GM18507 (cell line): Measurements from ENCODE around the gene OXNAD1.

Experiments used
- DNase-seq: peaks from one replicate; pipeline ENCODE4 v3.0.0; 2011; ENCODE audit warnings: low read depth; ENCODE audit not compliant: insufficient read length; ENCODE audit errors: extremely low spot score
- FAIRE-seq: peaks from 2 replicates; lab custom pipeline; 2011; peaks lifted over from hg19 to GRCh38; lab: Jason Lieb, UNC

OXNAD1 gene

GRCh38 chr3:16319307-16319706 is 54.3 kb downstream of the OXNAD1 start:
- FAIRE-seq (no peak), DNase-seq (no peak)

DNA sequence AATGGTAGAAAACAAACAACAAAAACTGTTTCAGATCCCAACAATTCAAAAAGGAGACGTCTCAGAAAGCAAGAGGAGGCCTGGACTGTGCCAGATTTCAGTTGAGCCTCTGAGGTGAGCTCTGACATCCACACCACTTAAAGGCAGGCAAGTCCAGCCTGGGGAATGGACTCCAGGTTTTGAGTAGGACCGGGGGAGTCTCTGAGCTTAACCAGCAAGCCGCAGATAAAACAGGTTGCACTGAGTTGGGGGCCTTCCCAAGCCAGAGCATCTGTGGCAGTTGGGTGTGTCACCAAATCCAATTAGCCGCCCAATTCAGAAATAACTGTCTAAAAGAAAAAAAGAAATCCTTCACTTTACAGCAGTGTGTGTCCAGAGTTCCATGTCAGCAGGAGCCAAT is 54.7 kb downstream of the OXNAD1 start:
- DNase-seq = no peak
- FAIRE-seq = no peak

- no peak for DNase-seq
- no peak for FAIRE-seq
Measured at GRCh38 chr3:16320711-16321110, 55.7 kb downstream of the OXNAD1 start.

DNA sequence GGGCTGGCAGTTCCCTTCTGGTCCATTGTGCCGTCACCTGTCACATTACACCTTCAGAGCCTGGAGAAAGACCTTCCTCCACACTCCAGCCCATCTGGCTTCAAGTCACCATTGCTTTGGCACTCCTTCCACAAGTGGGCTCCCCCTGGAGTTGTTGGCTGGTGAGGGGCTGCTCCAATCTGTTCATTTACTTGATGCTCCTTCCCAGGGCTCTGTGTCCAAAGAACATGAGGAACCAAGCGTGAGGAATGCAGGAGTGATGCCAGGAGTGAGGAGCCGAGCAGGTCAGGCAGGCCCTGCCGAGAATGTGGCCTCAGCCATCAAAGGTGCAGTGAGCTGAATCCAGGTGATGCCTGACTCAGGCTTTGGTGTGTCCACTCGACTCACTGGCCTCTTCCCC is 57.2 kb downstream of the OXNAD1 start:
- DNase-seq (no peak), FAIRE-seq (no peak)

DNA sequence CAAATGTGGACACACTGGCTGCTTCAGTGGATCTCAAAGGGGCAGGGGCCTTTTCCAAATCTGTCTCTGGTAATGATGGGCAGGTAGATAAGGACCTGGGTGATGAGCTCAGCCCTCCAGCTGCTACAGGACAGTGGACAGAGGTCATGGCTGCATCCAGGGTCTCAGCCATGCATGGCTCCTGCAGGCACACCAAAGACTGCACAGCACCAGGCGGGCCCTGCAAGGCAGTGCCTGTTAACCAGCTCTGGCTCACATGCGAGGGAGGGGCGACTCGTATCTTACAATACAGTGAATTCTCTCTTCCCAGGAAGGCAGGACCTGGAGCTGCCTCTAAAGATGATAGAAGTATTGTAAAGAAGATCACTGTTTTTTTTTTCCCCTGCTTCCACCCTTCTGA is 58.7 kb downstream of the OXNAD1 start:
- no peak for FAIRE-seq
- DNase-seq = no peak

DNA sequence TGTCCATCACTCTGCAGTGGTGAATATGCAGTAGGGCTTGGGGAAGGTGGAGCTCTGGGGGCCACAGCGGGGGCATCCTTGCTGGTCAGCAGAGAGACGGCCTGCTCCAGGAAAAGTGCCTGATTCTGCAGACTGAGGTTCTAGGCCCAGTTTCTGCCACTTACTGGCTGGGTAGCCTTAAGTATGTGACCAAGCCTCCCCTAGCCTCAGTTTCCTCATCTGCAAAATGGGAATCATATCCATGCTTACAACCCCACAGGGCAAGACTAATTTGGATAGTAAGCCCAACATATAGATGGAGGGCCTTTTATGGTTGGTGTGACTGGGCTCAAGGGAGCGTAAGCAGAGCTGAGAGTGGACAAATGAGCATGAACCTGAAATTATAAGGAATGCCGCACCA is 60.8 kb downstream of the OXNAD1 start:
- FAIRE-seq (no peak), DNase-seq (no peak)

GRCh38 chr3:16326724-16327349 is 61.8 kb downstream of the OXNAD1 start:
- no peak for DNase-seq
- FAIRE-seq = no peak

DNA sequence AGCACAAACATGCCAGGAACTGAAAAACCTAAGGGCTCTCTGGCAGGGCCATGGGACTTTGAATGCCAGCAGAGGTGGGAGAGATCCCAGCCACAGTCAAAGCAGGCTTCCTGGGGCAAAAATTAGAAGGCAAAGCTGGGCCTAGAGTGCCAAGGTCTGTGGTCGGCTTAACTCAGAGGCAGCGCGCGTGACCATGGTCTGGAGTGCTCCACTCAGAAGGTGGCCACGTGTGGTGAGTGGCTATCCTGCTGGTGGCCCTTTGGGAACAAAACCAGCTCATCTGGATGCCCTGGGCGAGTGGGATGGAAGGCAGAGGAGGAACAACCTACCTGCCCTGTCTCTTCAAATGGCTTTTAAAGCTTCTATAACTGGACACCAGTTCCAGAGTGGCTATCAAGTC is 63.1 kb downstream of the OXNAD1 start:
- no peak for FAIRE-seq
- DNase-seq = no peak

- DNase-seq = no peak
- no peak for FAIRE-seq
Measured at GRCh38 chr3:16329036-16329825, 64.2 kb downstream of the OXNAD1 start.

DNA sequence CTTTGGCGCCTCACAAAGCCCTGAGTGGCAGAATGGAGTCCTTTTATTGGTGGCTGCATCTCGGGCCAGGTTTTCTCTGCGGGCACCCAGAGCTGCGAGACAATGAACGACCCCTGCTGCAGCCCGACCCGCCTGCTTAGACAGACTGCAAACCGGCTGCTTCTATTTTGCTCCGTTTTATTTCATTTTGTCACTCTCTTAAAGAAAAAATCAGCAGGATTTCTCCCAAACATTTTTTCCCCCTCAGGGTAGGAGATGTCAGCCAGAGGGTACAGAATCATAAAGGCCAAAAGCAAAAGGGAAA is 64.8 kb downstream of the OXNAD1 start:
- DNase-seq = no peak
- FAIRE-seq = no peak

- DNase-seq (no peak), FAIRE-seq (no peak)
Measured at GRCh38 chr3:16330351-16330750, 65.3 kb downstream of the OXNAD1 start.

GRCh38 chr3:16331319-16331883 is 66.4 kb downstream of the OXNAD1 start:
- DNase-seq (no peak), FAIRE-seq (no peak)

DNA sequence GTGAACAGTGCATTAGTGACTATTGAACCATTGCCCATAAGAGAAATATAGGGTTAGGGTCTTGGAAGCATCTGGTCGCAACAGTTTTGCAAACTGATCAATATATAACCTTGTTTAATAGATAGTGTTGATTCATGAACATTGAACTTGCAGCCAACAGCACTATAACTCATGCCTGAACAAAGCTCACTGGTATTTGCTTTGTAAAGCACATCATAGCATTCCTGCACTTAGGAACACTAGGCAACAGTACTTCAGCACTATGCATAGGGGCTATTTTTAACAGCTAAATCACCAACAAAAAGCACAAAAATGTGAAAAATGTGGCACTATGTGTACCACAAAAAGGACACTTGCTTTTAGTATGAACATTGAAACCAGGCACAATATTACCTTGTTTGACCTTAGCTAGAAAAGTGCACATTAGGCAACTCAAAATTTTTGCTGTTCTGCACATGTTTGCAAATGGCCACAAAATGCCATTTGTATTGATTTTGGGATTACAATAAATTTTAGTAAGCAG is 68.0 kb downstream of the OXNAD1 start:
- no peak for FAIRE-seq
- no peak for DNase-seq

DNA sequence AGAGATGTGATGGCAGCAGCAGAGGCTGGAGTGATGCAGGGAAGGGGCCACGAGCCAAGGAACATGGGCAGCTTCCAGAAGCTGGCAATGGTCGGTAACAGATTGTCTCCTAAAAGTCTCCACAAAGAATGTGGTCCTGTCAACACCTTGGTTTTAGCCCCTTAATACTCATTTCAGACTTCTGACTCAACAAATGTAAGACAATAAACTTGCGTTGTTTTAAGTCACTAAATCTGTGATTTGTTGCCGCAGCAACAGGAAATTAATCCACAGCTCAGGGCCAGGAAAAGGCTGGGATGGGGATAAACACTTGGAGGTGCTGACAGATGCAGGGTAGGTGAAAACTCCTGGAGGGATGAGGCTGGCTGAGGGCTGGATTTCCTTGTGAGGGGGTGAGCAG is 69.9 kb downstream of the OXNAD1 start:
- FAIRE-seq = no peak
- DNase-seq = no peak

- no peak for FAIRE-seq
- no peak for DNase-seq
Measured at GRCh38 chr3:16335333-16335732, 70.3 kb downstream of the OXNAD1 start.

DNA sequence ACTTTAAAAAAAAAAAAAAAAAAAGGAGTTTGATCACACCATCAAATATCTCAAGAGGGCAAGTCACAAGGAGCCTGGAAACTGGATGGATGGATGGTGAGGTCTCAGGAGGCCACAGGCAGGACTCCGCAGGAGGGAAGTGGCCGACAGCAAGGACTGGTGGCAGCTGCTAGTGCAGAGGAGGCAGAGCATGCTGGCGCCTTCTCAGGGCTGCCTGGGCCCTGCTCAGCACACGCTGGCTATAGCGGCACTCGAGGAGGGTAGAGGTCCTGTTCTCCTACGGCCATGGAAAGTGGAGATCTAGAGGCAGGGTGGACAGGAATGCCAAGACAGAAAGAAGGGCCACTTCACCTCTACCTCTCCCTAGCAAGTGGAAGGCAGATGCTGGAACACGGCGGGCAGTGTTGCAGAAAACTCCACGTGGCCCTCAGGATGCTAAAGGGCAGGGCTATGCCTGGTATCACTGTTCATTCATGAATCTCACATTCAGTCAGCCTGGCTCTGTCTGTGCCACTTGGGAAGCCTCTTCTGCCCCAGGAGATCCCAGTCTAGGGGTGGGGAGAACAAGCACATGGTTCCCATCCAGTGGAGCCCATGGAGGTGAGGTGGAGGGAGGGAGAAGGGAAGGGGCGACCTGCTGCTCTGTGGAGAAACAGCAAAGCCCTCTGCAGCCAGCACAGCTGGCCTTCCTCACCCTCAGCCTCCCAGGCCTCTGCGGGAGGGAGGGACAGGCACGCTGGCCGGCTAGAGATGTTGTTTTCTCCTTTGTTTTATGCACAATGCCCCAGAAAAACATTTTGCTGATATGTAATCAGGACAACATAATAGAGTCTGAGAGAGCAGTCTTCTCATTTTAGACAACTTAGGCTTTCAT is 71.0 kb downstream of the OXNAD1 start:
- FAIRE-seq (no peak), DNase-seq (no peak)

- no peak for FAIRE-seq
- DNase-seq = no peak
Measured at GRCh38 chr3:16336825-16337224, 71.8 kb downstream of the OXNAD1 start.

DNA sequence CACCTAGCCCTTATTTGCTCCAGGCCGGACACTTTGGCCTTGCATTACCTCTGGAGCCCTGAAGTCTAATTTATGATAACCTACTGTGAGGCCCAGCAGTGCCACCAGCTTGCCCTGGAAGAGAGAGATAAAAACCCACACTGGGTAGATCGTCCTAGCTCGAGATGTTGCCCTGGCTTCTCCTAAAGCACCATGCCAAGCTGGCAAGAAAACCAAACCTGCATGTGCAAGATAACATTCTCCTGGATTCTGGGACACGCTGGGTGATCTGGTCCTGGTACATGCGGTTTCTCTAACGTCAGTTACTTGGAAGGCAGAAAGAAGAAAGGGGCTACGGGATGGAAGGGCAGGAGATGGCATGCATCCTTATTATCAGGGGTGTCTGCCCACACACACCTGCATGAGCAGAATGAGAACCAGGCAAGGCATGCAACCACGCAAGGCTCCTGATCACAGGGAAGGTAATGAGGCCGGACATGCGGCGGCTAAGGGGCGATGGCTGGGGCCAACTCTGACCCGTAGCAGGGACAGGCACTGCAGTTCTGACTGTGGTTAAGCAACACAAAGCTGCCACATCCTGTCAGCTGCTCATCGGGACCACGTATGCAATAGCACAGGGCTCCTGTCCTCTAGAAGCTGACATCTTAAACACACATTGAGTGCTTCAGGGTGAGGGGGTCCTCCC is 73.0 kb downstream of the OXNAD1 start:
- no peak for DNase-seq
- FAIRE-seq = no peak

DNA sequence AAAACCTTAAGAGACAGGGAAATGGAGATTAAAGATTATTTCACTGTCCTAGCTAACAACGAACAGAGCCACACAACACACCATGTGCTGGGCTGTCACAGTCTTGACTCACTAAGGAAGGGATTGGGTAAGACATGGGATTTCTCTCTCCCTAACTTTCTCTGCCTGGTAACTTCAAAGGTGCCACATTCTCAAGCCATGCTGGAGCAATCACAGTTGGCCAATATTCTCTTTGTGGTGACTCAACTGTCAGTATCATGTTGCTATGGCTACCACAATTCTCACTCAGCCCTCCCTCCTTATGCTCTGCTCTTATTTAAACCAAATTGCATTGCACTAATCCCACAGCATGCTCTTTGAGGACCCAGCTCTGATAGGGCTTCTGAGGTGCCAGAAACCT is 74.0 kb downstream of the OXNAD1 start:
- no peak for FAIRE-seq
- DNase-seq = no peak

- DNase-seq (no peak), FAIRE-seq (no peak)
Measured at GRCh38 chr3:16343101-16343500, 78.1 kb downstream of the OXNAD1 start.
